Neural cell (in vitro differentiated cells): ENCODE data around the gene C10orf90.

Experiments
- CTCF ChIP-seq: fragments of 450-650 bp; IDR thresholded peaks from 2 replicates; pipeline ENCODE4 v1.5.1; 2014; ENCODE audit warnings: antibody characterized with exemption, mild to moderate bottlenecking, moderate library complexity; ENCODE audit not compliant: poor library complexity, severe bottlenecking
- EZH2 ChIP-seq: fragments of 200-600, 300-800 bp; shearing (Covaris generic), sonication (generic); IDR thresholded peaks from 2 replicates; pipeline ENCODE4 v1.6.1; 2014; ENCODE audit warnings: antibody characterized with exemption, low read length, borderline replicate concordance, mild to moderate bottlenecking; ENCODE audit not compliant: insufficient read depth, poor library complexity, severe bottlenecking
- RAD21 ChIP-seq: fragments of 450-650 bp; conservative IDR thresholded peaks from 2 replicates; pipeline ENCODE4 v1.6.1; 2014; ENCODE audit warnings: antibody characterized with exemption, mild to moderate bottlenecking, moderate library complexity
- TAF1 ChIP-seq: IDR thresholded peaks from 2 replicates; pipeline ENCODE4 v1.6.1; 2012; ENCODE audit warnings: low read depth

- TF ChIP-seq CTCF = no peak
- TF ChIP-seq EZH2 = no peak
- TF ChIP-seq TAF1 = no peak
- no peak for TF ChIP-seq RAD21
Measured at GRCh38 chr10:126434235-126434634, 236.3 kb downstream of the C10orf90 start.
